NCI-H128 (cell line): Measurements from ENCODE around the gene TRIM28.
"Not testable (repeated sequence)": the region's sequence is repeated elsewhere in the genome, so short reads cannot be mapped to it uniquely, and the experiment has no call there.

Source experiments
- DNase-seq: peaks from one replicate; lab custom pipeline; 2025; ENCODE audit not compliant: unreplicated experiment; lab: John Stamatoyannopoulos, UW

TRIM28 gene

DNA sequence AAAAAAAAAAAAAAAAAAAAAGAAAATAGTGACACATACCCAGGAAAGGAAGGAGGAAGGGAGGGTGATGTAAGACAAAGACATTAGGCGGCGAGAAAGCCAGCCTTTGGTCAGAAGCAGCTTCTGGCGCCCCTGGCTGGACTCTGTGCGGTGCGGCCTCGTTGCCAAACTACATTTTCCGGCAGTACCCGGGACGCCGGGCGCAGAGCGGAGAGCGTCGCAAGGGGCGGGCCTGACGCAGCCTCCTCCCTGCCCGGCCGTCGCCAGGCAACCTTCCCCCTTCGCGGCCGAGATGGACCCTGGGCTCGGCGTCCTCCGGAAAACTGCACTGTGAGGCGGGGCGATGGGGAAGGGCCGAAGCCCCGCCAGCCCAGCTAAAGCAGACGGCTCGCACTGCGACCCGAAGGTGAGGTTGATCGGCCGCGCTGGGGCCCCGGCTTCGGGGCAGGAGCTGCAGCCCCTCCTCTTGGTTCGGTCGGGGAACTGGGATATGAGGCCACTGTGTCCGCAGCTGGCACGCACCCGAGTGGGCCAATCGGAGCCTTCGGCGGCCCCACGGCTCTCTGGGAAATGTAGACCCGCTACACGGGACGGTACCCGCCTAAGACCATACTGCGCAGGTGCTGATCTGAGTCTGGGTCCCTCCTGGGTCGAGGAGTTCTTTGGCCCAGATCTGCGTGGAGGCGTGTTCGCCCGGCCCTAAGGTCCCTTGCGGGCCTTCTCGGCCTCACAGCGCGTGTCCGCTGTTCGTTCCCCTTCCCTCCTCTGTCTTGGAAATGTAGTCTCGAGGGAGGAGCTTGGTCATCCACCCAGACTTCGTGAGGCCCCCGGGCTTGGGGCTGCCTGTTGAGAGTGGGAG lies 31.5 kb downstream of the TRIM28 start:
- no peak for DNase-seq

DNA sequence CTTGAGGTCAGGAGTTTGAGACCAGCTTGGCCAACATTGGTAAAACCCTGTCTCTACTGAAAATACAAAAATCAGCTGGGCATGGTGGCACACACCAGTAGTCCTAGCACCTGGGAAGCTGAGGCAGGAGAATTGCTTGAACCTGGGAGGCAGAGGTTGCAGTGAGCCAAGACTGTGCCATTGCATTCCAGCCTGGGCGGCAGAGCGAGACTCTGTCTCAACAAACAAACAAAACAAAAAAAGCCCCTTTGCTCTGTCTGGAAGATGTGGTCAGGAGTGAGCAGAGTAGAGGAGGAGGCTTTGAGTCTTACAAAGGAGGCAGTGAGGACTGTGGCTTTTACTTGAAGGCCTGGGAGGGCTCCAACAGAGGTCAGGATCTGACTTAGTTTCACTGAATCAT lies 33.7 kb downstream of the TRIM28 start:
- DNase-seq, result not testable (repeated sequence)

DNA sequence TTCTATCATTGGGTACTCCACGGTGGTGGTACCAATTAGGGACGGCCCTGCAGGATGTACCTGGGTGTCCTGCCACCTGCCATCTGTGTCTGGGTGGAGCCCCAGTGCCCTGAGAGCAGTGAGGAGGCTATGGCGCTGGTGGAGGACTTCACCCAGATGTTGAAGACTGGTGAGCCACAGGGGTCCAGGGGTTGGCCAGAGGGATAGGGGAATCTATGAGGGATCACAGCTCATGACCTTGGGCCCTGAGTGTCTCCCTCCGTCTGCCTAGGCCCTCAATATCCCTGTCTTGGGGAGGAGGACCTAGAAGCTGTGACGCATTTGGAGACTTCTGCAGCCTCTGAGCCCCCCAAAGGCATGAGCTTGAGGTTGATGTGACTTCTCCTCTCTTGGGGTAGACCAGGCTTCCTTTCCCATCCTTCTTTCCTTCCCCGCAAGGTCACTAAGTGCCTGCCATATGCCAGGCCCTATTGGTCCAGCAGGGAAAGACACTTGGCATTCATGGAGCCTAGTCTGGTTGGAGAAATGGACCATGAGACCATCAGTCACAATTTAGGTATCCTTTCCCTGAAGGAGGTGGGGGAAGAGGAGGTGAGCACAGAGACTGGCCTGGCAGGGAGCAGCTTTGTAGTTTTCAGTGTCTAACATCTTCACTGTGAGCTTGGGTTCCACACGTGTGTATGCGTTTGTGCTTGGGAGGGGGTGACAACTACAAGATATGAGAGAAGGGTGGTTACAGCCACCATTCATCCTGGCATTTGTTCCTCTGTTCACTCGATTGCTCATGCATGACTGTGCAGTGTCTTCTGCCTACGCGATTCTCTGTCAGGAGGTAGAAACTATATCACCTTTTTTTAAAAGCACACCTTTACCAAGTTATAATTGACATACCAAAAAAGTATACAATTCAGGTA lies 34.4 kb downstream of the TRIM28 start:
- no peak for DNase-seq

DNA sequence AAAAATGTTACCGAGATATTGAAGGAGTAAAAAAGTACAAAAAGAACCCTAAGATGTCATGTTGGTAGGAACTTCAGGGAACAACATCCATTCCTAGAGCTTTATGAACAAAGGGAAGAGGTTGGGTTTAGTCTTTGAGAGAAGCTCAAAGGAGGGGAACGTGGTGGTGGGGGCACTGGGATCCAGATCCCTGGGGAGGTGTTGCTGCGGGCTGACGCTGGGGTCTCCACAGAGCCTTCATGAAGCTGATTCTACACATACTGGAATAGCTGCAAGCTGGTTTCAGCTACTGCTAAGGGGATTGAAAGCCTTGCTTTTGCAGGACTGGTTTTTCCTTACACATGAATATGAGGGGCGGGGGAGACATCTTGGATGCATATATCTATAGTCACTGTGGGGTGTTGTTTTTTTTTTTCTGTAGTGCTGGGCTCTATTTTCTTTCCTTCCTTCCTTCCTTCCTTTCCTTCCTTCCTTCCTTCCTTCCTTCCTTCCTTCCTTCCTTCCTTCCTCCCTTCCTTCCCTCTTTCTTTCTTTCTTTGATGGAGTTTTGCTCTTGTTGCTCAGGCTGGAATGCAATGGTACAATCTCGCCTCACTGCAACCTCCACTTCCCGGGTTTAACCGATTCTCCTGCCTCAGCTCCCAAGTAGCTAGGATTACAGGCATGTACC lies 35.7 kb downstream of the TRIM28 start:
- no peak for DNase-seq

DNA sequence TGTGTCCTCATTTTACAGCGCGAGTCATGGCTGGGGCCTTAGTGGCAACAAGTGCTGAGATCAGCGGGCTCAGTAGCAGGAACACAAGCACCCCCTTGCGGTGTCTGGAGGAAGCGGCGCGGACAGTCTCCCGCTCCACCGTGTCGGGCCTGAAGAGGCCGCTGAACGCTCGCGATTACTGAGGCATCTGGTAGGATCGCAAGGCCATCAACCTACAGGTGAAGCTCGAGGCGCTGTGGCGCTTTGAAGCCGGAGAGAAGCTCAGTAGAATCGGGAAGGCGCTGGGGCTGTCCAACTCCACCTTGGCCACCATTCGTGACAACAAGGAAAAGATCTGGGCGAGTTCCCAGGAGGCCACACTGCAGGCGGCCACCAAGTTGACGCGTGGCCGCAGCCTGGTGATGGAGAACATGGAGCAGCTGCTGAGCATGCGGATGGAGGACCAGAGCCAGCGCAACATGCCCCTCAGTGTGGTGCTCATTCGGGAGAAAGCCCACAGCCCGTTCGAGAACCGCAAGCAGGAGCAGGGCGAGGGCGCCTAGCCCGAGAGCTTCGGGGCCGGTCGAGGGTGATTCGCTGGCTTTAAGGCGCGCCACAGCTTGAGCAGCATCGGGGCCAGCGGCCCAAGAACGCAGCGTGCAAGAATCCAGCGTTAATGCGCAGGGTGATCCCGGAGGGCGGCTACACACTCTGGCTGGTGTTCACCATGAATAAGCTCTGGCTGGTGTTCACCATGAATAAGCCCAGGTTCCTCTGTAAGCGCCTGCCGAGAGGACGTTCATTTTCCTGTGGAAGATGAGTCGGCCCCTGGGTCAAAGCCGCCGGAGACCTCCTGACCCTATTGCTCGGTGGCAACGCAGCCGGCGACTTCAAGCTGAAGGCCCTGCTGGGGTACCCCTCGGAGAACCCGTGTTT lies 37.6 kb downstream of the TRIM28 start:
- DNase-seq, result no peak

DNA sequence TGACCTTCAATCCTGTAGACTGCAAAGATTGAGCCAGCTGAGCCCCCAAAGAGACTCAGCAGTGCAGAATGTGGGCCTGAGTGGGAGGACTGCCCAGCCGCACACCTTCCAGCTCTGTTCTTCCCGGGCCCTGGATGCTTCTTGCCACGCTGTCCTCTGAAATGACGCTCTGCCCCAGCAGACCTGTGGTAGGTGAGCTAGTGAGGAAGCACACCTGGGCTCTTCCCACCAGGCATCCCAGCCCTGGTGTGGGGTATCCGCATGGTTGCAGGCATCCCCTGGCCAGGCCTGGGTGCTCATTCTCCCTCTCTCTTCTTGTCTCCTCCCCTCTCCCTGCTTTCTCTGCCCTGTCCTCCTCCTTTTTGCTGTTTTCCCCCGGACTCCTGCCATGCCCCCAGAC lies 39.1 kb downstream of the TRIM28 start:
- no peak for DNase-seq

DNA sequence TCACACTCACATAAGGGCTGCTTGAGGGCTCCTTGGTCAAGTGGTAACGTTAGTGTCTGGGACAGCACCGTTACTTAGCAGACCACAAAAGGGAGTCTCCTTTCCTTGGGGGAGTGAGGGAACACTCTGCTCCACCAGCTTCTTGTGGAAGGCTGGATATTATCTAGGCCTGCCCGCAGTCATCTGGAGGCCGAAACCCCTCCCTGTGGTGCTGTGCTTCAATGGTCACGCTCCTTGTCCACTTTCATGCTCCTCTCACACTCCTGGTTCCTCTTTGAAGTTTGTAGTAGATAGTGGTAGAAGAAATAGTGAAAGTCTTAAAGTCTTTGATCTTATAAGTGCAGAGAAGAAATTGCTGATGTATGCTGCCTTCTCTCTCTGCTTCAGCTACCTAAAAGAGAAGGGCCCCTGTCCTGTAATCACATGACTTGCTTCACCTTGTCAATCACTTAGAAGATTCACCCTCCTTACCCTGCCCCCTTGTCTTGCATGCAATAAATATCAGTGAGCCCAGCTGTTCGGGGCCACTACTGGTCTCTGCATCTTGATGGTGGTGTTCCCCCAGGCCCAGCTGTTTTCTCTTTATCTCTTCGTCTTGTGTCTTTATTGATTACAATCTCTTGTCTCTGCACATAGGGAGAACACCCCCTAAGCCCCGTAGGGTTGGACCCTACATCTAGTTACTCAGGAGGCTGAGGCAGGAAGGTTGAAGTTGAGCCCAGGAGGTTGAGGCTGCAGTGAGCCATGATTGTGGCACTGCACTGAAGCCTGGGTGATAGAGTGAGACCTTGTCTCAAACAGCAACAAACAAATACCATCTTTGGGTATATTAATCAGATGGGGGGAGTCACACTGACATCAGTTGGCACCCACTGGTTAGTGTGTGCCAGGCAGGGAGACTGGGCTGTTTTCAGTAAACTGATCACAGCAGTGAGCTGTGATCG lies 40.9 kb downstream of the TRIM28 start:
- no peak for DNase-seq

DNA sequence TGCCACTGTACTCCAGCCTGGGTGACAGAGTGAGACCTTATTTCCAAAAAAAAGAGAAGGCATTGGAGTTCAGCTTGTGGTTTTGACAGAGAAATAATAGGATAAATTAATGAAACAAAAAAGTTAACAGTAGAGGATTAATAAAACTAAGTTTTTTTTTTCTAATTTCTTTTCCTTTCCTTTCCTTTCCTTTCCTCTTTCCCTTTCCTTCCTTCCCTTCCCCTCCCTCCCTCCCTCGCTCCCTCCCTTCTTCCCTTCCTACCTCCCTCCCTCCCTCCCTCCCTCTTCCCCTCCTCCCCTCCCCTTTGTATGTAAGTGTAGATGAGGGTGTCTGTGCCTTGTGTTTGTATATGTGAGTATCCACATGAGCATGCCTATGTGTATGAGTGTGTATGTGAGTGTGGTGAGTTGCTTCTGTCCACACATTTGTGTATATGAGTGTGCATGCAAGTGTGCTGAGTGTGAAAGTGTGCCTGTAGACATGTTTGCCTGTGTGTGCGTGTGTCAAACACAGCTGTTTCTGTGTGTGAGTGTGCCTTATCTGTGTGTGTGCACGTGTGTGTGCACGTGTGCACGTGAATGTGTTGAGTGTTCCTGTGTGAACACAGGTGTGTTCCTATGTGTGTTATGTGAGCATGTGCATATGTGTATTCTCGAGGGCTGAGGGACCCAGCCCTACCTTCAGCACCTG lies 41.7 kb downstream of the TRIM28 start:
- no peak for DNase-seq

DNA sequence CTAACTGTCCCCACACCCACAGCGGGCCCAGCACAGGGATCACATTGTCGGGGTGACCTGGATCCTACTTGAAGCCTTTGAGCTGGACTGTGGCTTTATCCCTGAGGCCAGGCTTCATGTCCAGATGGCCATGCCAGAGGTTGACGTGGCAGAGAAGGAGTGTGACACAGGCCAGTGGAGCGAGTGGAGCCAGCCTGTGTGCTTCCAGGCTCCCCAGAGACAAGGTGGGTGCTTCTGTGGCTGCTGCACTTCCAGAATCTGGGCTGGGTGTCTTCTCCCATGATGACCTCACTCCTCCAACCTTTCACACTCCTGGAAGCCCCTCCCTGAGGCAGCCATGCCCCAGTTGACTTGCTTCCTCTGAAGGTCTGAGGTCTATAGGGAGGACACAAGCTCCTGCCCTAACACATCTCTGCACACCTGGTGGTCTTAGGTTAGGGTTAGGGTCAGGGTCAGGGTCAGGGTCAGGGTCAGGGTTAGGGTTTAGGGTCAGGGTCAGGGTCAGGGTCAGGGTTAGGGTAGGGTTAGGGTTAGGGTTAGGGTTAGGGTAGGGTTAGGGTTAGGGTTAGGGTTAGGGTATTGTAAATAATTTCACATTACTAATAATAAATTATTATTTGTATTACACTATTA lies 42.4 kb downstream of the TRIM28 start:
- DNase-seq, result no peak
